MM.1S (cell line): ENCODE data around the gene PUM1.
"Not testable (repeated sequence)": the region's sequence is repeated elsewhere in the genome, so short reads cannot be mapped to it uniquely, and the experiment has no call there.

ENCODE experiments used
- DNase-seq: peaks from one replicate; pipeline ENCODE4 v3.0.0-alpha.2; 2015
- H2AFZ ChIP-seq: fragments of 300-600 bp; sonication (generic); 2 replicates; pipeline ENCODE4 v1.6.0; 2016; ENCODE audit warnings: antibody characterized with exemption, low read length
- H3F3A ChIP-seq: fragments of 300-600 bp; sonication (generic); 2 replicates; pipeline ENCODE4 v1.6.1; 2016; ENCODE audit warnings: mild to moderate bottlenecking, antibody characterized with exemption, low read length, moderate library complexity, mixed read lengths; ENCODE audit not compliant: insufficient read depth
- H3K27ac ChIP-seq: fragments of 300-600 bp; sonication (generic); 2 replicates; pipeline ENCODE4 v1.5.1; 2016; ENCODE audit warnings: mild to moderate bottlenecking, low read length
- H3K27me3 ChIP-seq: fragments of 300-600 bp; sonication (generic); replicated peaks from 2 replicates; pipeline ENCODE4 v1.6.0; 2016; ENCODE audit warnings: low read length; ENCODE audit not compliant: insufficient read depth
- H3K36me3 ChIP-seq: fragments of 300-600 bp; sonication (generic); replicated peaks from 2 replicates; pipeline ENCODE4 v1.6.1; 2016; ENCODE audit warnings: mild to moderate bottlenecking, low read length, mixed read lengths; ENCODE audit not compliant: insufficient read depth
- H3K4me1 ChIP-seq: fragments of 300-600 bp; sonication (generic); 2 replicates; pipeline ENCODE4 v1.6.1; 2016; ENCODE audit warnings: low read length, mixed read lengths
- H3K4me2 ChIP-seq: fragments of 300-600 bp; sonication (generic); 2 replicates; pipeline ENCODE4 v1.6.0; 2016; ENCODE audit warnings: low read depth, low read length
- H3K4me3 ChIP-seq: fragments of 300-600 bp; sonication (generic); 2 replicates; pipeline ENCODE4 v1.5.1; 2016; ENCODE audit warnings: low read length, mixed read lengths
- H3K79me2 ChIP-seq: fragments of 300-600 bp; sonication (generic); 2 replicates; pipeline ENCODE4 v1.6.1; 2016; ENCODE audit warnings: mixed run types, low read length, mixed read lengths
- H3K9ac ChIP-seq: fragments of 300-600 bp; sonication (generic); 2 replicates; pipeline ENCODE4 v1.6.1; 2016; ENCODE audit warnings: low read length, mixed read lengths
- H3K9me2 ChIP-seq: fragments of 300-600 bp; sonication (generic); replicated peaks from 2 replicates; pipeline ENCODE4 v1.6.1; 2016; ENCODE audit warnings: mild to moderate bottlenecking, low read length, mixed read lengths; ENCODE audit not compliant: insufficient read depth
- H3K9me3 ChIP-seq: fragments of 300-600 bp; sonication (generic); replicated peaks from 2 replicates; pipeline ENCODE4 v1.6.1; 2016; ENCODE audit warnings: mild to moderate bottlenecking, low read length, mixed read lengths; ENCODE audit not compliant: insufficient read depth
- H4K20me1 ChIP-seq: fragments of 300-600 bp; sonication (generic); 2 replicates; pipeline ENCODE4 v1.6.1; 2016; ENCODE audit warnings: mild to moderate bottlenecking, low read length, moderate library complexity, mixed read lengths; ENCODE audit not compliant: insufficient read depth
- CTCF ChIP-seq: fragments of 300-600 bp; sonication (generic); IDR thresholded peaks from 2 replicates; pipeline ENCODE4 v1.5.1; 2016; ENCODE audit warnings: antibody characterized with exemption, low read length, mixed read lengths
- EZH2 ChIP-seq: fragments of 300-600 bp; sonication (generic); optimal IDR thresholded peaks from 2 replicates; pipeline ENCODE3; 2017; ENCODE audit warnings: low read depth, mild to moderate bottlenecking, antibody characterized with exemption, low read length, mixed read lengths
- EZH2phosphoT487 ChIP-seq: fragments of 300-600 bp; sonication (generic); IDR thresholded peaks from 2 replicates; pipeline ENCODE4 v1.6.1; 2018; ENCODE audit warnings: antibody characterized with exemption, low read length

The PUM1 gene

GRCh38 chr1:30936541-30937171, 128.9 kb downstream of the PUM1 start:
- no peaks in the 10 kb centered on the region for H3K9me2 ChIP-seq
- H3K9me3 ChIP-seq = no peaks in the 10 kb centered on the region
- H3K27ac ChIP-seq = no peak overlapping the region
- peaks cover 12% of the 10 kb centered on the region for H3K36me3 ChIP-seq
- H3K4me1 ChIP-seq = no peaks in the 10 kb centered on the region
- no peak overlapping the region for H3K4me2 ChIP-seq
- H3K4me3 ChIP-seq = no peak overlapping the region
- H4K20me1 ChIP-seq = no peaks in the 10 kb centered on the region
- TF ChIP-seq EZH2phosphoT487 = no peak
- TF ChIP-seq CTCF = no peak
- no peak for TF ChIP-seq EZH2
- no peaks in the 10 kb centered on the region for H3K79me2 ChIP-seq
- H2AFZ ChIP-seq = no peak overlapping the region
- H3F3A ChIP-seq = 0 out of 2 replicates have a peak, but pooled peaks cover 5% of the 10 kb centered on the region
- no peak overlapping the region for H3K9ac ChIP-seq
- no peaks in the 10 kb centered on the region for H3K27me3 ChIP-seq
- no peak for DNase-seq

GRCh38 chr1:30935758-30936157, 129.8 kb downstream of the PUM1 start:
- peaks cover 10% of the 10 kb centered on the region for H3K36me3 ChIP-seq
- H3K4me3 ChIP-seq, H3K27me3 ChIP-seq, H2AFZ ChIP-seq, H3K27ac ChIP-seq, H3K9ac ChIP-seq, H3K4me2 ChIP-seq, H3F3A ChIP-seq, H3K79me2 ChIP-seq, DNase-seq, H3K4me1 ChIP-seq, H3K9me3 ChIP-seq, H3K9me2 ChIP-seq, H4K20me1 ChIP-seq: not testable (repeated sequence)

- Histone ChIP-seq H3K9ac (no peak overlapping the region), H4K20me1 (no peaks in the 10 kb centered on the region), H3K9me2 (no peaks in the 10 kb centered on the region), H3K36me3 (peaks cover 10% of the 10 kb centered on the region), H3K4me2 (no peak overlapping the region), H3K79me2 (no peaks in the 10 kb centered on the region), H3K9me3 (no peaks in the 10 kb centered on the region), H3F3A (peaks cover 17% of the 10 kb centered on the region), H3K27me3 (no peaks in the 10 kb centered on the region), H3K27ac (no peak overlapping the region), H2AFZ (no peak overlapping the region), H3K4me1 (no peaks in the 10 kb centered on the region), H3K4me3 (no peak overlapping the region)
- no peak for DNase-seq
- TF ChIP-seq EZH2 (no peak), EZH2phosphoT487 (no peak), CTCF (no peak)
These were observed 130.9 kb downstream of the PUM1 start for GRCh38 chr1:30934613-30935012.

- Histone ChIP-seq H3K9ac (no peak overlapping the region), H3K4me2 (no peak overlapping the region), H3K4me3 (no peak overlapping the region), H3K9me3 (no peaks in the 10 kb centered on the region), H3K36me3 (peaks cover 10% of the 10 kb centered on the region), H3K79me2 (no peaks in the 10 kb centered on the region), H4K20me1 (no peaks in the 10 kb centered on the region), H3K4me1 (no peaks in the 10 kb centered on the region), H3K27ac (no peak overlapping the region), H3K27me3 (no peaks in the 10 kb centered on the region), H3F3A (peaks cover 19% of the 10 kb centered on the region), H3K9me2 (no peaks in the 10 kb centered on the region), H2AFZ (no peak overlapping the region)
- TF ChIP-seq EZH2 (no peak), CTCF (no peak), EZH2phosphoT487 (no peak)
- DNase-seq = no peak
These were observed 131.7 kb downstream of the PUM1 start for GRCh38 chr1:30933874-30934252.
